Measurements from ENCODE around the gene ACTA2.

Gene ACTA2

GRCh38 chr10:88949051-88949450 lies 3.5 kb downstream of the ACTA2 start:
- Histone ChIP-seq H3K9me3 (ENCODE audit: insufficient read depth, low read length) (no peaks in the 10 kb centered on the region), H3K4me2 (ENCODE audit: low read depth, low read length, poor library complexity, severe bottlenecking) (no peak overlapping the region), H4K20me1 (ENCODE audit: low read depth, low read length) (no peaks in the 10 kb centered on the region), H3F3A (ENCODE audit: insufficient read depth) (no peaks in the 10 kb centered on the region), H3K27me3 (ENCODE audit: low read length) (no peaks in the 10 kb centered on the region), H3K27ac (ENCODE audit: low read depth, low read length) (no peak overlapping the region), H3K9me2 (replicated peaks; ENCODE audit: insufficient read depth, low read length) (no peaks in the 10 kb centered on the region), H3K4me3 (ENCODE audit: insufficient read depth, low read length, poor library complexity, severe bottlenecking) (no peak overlapping the region), H2AFZ (ENCODE audit: low read depth, low read length, severe bottlenecking) (no peak overlapping the region), H3K9ac (ENCODE audit: low read length) (no peak overlapping the region), H3K36me3 (ENCODE audit: low read length) (no peaks in the 10 kb centered on the region), H3K79me2 (ENCODE audit: insufficient read depth, low read length) (no peaks in the 10 kb centered on the region)
- no peak for TF ChIP-seq EZH2phosphoT487 (conservative IDR thresholded peaks at IDR 0.05; ENCODE audit: low read length)
- no peak for TF ChIP-seq CTCF (IDR thresholded peaks at IDR 0.05; ENCODE audit: insufficient read depth, low read length, poor library complexity, severe bottlenecking)

GRCh38 chr10:88946965-88947590 lies 5.5 kb downstream of the ACTA2 start:
- Histone ChIP-seq H3K9ac (ENCODE audit: low read length) (no peak overlapping the region), H3K79me2 (ENCODE audit: insufficient read depth, low read length) (no peaks in the 10 kb centered on the region), H3K27me3 (ENCODE audit: low read length) (no peaks in the 10 kb centered on the region), H3F3A (ENCODE audit: insufficient read depth) (no peaks in the 10 kb centered on the region), H3K9me3 (ENCODE audit: insufficient read depth, low read length) (no peaks in the 10 kb centered on the region), H3K4me2 (ENCODE audit: low read depth, low read length, poor library complexity, severe bottlenecking) (no peak overlapping the region), H3K36me3 (ENCODE audit: low read length) (no peaks in the 10 kb centered on the region), H4K20me1 (ENCODE audit: low read depth, low read length) (no peaks in the 10 kb centered on the region), H3K4me3 (ENCODE audit: insufficient read depth, low read length, poor library complexity, severe bottlenecking) (no peak overlapping the region), H3K27ac (ENCODE audit: low read depth, low read length) (no peak overlapping the region), H2AFZ (ENCODE audit: low read depth, low read length, severe bottlenecking) (no peak overlapping the region), H3K9me2 (replicated peaks; ENCODE audit: insufficient read depth, low read length) (no peaks in the 10 kb centered on the region)
- TF ChIP-seq EZH2phosphoT487 (conservative IDR thresholded peaks at IDR 0.05; ENCODE audit: low read length): no peak
- no peak for TF ChIP-seq CTCF (IDR thresholded peaks at IDR 0.05; ENCODE audit: insufficient read depth, low read length, poor library complexity, severe bottlenecking)

- Histone ChIP-seq H3K4me3 (ENCODE audit: insufficient read depth, low read length, poor library complexity, severe bottlenecking) (no peak overlapping the region), H3K9me2 (replicated peaks; ENCODE audit: insufficient read depth, low read length) (no peaks in the 10 kb centered on the region), H3K27ac (ENCODE audit: low read depth, low read length) (no peak overlapping the region), H3K4me2 (ENCODE audit: low read depth, low read length, poor library complexity, severe bottlenecking) (no peak overlapping the region), H3K36me3 (ENCODE audit: low read length) (no peaks in the 10 kb centered on the region), H4K20me1 (ENCODE audit: low read depth, low read length) (no peaks in the 10 kb centered on the region), H2AFZ (ENCODE audit: low read depth, low read length, severe bottlenecking) (no peak overlapping the region), H3K27me3 (ENCODE audit: low read length) (no peaks in the 10 kb centered on the region), H3K9me3 (ENCODE audit: insufficient read depth, low read length) (no peaks in the 10 kb centered on the region), H3K9ac (ENCODE audit: low read length) (no peak overlapping the region), H3K79me2 (ENCODE audit: insufficient read depth, low read length) (no peaks in the 10 kb centered on the region), H3F3A (ENCODE audit: insufficient read depth) (no peaks in the 10 kb centered on the region)
- TF ChIP-seq EZH2phosphoT487 (conservative IDR thresholded peaks at IDR 0.05; ENCODE audit: low read length): no peak
- no peak for TF ChIP-seq CTCF (IDR thresholded peaks at IDR 0.05; ENCODE audit: insufficient read depth, low read length, poor library complexity, severe bottlenecking)
These were observed 6.4 kb downstream of the ACTA2 start for GRCh38 chr10:88946200-88946599.
